ENCODE results near the gene PPP1R3F.

PPP1R3F gene, protein sequence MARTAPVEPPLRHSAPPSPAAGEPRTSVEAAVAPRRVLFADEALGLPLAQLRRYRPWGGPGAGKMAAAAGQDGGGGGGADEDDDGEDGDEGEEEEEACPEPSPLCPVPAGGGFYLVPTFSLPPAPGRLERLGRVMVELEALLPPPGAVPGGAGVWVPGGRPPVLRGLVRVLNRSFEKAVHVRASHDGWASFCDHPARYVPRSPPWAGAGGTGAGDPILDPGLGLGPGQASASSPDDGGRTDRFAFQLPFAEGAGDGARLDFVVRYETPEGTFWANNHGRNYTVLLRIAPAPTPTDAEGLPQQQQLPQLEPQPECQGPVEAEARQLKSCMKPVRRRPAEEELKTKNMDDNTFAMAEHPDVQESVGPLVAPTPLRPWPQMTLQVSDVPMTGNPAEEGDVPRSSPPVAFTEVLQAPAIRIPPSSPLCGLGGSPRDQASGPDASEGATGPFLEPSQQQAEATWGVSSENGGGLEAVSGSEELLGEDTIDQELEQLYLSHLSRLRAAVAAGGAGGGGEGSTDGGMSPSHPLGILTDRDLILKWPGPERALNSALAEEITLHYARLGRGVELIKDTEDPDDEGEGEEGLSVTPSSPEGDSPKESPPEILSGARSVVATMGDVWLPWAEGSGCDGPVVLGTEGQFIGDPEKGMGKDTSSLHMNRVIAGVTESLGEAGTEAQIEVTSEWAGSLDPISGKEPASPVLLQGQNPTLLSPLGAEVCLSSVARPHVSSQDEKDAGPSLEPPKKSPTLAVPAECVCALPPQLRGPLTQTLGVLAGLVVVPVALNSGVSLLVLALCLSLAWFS

DNA sequence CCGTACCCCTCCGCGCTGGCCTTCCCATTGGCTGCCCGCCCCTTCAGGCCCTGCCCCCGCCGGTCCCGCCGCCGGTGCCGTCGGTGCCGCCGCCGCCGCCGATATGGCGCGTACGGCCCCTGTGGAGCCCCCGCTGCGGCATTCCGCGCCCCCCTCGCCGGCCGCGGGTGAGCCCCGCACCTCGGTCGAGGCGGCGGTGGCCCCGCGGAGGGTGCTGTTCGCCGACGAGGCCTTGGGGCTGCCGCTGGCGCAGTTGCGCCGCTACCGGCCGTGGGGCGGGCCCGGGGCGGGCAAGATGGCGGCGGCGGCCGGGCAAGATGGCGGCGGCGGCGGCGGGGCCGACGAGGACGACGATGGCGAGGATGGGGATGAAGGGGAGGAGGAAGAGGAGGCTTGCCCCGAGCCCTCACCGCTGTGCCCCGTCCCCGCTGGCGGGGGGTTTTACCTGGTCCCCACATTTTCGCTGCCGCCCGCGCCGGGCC, at the start of gene PPP1R3F:
PPP1R3F (plus strand) TSS at position 27 of the 482 bp plus-strand sequence; CDS start at position 104, 77 bp downstream.
- TF ChIP-seq GATA2 (IDR thresholded peaks at IDR 0.05; ENCODE audit: low read depth, low read length) (no peak), GATA3 (IDR thresholded peaks at IDR 0.05; ENCODE audit: low read depth, low read length) (no peak)

DNA sequence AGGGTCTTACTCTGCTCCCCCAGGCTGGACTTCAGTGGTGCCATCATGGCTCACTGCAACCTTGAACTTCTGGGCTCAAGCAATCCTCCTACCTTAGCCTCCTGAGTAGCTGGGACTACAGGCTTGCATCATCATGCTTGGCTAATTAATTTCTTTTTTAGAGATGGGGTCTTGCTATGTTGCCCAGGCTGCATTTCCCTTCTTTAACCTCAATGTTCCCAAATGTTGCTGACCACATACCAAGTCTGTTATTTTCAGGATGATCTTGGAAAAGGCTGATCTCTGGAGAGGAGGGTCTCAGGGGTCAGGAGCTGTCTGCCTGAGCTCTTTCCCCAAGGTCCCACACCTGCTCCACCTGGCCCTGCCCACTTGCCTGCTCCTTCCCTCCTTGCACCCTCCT, 49.5 kb upstream of the PPP1R3F start:
- no peak for TF ChIP-seq GATA2 (IDR thresholded peaks at IDR 0.05; ENCODE audit: low read depth, low read length)
- no peak for TF ChIP-seq GATA3 (IDR thresholded peaks at IDR 0.05; ENCODE audit: low read depth, low read length)

GRCh38 chrX:49221868-49222267, 47.7 kb upstream of the PPP1R3F start:
- TF ChIP-seq GATA2 (IDR thresholded peaks at IDR 0.05; ENCODE audit: low read depth, low read length) (no peak), GATA3 (IDR thresholded peaks at IDR 0.05; ENCODE audit: low read depth, low read length) (no peak)

DNA sequence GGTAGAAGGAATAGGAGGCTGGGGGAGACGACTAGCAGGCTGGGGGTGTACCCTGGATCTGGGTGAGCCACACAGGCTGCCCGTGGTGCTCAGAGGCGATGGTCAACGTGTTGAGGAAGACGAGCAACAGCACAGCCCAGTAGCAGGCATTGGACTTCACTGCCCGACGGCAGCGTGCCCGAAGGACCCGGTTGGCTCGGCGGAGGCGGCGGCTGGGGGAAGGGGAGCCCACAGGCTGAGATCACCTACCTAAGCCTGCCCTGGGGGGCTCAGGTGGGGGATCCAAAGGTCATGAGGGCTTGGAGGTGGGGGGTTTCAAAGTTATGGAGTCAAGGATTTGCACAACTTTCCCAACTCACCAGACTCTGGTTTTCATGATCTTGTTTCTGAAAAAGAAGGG, 43.7 kb upstream of the PPP1R3F start:
- no peak for TF ChIP-seq GATA3 (IDR thresholded peaks at IDR 0.05; ENCODE audit: low read depth, low read length)
- TF ChIP-seq GATA2 (IDR thresholded peaks at IDR 0.05; ENCODE audit: low read depth, low read length), result no peak

DNA sequence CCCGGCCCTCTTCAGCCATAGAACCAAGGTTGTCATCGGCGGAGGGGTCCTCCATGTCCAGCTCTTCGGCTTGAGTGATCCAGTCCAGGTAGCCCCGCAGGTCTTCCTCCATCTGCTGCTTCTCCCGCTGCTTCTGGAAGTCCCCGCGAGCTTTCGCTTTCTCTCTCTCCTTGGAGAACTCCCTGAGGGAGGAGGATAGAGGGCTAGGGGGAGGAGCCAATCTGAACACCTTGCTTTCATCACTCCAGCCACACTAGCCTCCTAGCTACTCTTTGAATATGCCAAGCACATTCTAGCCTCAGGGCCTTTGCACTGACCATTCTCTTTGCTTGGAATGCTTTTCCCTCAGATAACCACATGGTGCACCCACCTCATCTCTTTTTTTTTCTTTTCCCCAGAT, 42.6 kb upstream of the PPP1R3F start:
- no peak for TF ChIP-seq GATA3 (IDR thresholded peaks at IDR 0.05; ENCODE audit: low read depth, low read length)
- TF ChIP-seq GATA2 (IDR thresholded peaks at IDR 0.05; ENCODE audit: low read depth, low read length), result no peak

DNA sequence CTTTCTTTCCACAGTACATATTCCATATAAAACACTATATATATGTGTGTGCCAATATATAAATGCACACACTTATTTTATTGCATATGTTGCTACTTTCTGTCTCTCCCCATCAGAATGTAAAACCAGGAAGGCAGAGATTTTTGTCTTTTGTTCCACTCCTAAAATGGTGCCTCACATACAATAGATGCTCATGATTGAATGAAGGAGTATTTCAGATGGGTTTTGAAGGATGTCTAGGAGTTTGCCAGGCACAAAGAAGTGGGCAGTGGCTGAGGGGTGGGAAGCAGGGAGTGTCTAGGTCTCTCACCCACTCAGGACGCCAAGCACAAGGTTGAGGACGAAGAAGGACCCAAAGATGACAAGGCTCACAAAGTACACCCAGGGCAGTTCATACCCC, 41.9 kb upstream of the PPP1R3F start:
- TF ChIP-seq GATA3 (IDR thresholded peaks at IDR 0.05; ENCODE audit: low read depth, low read length) (no peak), GATA2 (IDR thresholded peaks at IDR 0.05; ENCODE audit: low read depth, low read length) (no peak)

DNA sequence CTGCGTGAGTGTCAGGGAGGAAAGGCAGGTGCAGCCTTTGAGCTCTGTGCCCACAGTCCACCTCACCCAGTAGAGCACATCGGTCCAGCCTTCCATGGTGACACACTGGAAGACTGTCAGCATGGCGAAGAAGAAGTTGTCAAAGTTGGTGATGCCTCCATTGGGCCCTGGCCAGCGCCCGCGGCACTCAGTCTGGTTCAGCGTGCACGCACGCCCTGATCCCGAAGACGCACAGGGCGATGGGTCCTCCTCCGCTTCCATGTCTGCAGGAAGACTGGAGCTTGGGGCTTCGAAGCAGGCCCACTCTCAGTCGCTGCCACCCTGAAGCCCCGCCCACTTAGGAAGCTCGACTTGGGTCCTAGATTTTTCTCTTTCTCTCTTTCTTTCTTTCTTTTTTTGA, 41.4 kb upstream of the PPP1R3F start:
- TF ChIP-seq GATA2 (IDR thresholded peaks at IDR 0.05; ENCODE audit: low read depth, low read length) (no peak), GATA3 (IDR thresholded peaks at IDR 0.05; ENCODE audit: low read depth, low read length) (no peak)

- TF ChIP-seq GATA3 (IDR thresholded peaks at IDR 0.05; ENCODE audit: low read depth, low read length) (no peak), GATA2 (IDR thresholded peaks at IDR 0.05; ENCODE audit: low read depth, low read length) (no peak)
Measured at GRCh38 chrX:49230500-49231232, 38.9 kb upstream of the PPP1R3F start.

- no peak for TF ChIP-seq GATA3 (IDR thresholded peaks at IDR 0.05; ENCODE audit: low read depth, low read length)
- TF ChIP-seq GATA2 (IDR thresholded peaks at IDR 0.05; ENCODE audit: low read depth, low read length), result no peak
Measured at GRCh38 chrX:49231333-49232000, 38.1 kb upstream of the PPP1R3F start.

- no peak for TF ChIP-seq GATA2 (IDR thresholded peaks at IDR 0.05; ENCODE audit: low read depth, low read length)
Measured at GRCh38 chrX:49232525-49232924, 37.1 kb upstream of the PPP1R3F start.

DNA sequence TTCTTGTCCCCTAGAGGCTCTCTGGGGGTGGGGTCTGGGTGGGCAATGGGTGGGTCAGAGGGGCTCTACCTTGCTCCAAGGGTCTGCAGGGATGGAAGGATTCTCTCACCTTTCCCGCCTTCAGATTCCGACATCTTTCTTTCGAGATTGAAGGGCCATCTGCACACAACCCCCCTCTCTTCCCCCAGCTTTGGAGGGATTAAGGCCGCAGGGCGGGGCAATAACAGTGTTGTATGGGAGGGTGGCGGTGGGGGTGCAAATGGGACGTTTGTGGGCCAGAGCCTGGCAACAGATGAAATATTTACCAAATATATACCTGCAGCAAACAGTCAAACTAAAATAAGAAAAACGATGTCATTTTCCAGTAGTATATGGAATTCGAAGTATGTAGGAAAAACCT, 36.4 kb upstream of the PPP1R3F start, which contains the start of gene CACNA1F:
CACNA1F (minus strand) TSS at position 165 of the 400 bp plus-strand sequence; CDS start at position 134, 31 bp downstream.
- TF ChIP-seq GATA2 (IDR thresholded peaks at IDR 0.05; ENCODE audit: low read depth, low read length), result no peak
- no peak for TF ChIP-seq GATA3 (IDR thresholded peaks at IDR 0.05; ENCODE audit: low read depth, low read length)

DNA sequence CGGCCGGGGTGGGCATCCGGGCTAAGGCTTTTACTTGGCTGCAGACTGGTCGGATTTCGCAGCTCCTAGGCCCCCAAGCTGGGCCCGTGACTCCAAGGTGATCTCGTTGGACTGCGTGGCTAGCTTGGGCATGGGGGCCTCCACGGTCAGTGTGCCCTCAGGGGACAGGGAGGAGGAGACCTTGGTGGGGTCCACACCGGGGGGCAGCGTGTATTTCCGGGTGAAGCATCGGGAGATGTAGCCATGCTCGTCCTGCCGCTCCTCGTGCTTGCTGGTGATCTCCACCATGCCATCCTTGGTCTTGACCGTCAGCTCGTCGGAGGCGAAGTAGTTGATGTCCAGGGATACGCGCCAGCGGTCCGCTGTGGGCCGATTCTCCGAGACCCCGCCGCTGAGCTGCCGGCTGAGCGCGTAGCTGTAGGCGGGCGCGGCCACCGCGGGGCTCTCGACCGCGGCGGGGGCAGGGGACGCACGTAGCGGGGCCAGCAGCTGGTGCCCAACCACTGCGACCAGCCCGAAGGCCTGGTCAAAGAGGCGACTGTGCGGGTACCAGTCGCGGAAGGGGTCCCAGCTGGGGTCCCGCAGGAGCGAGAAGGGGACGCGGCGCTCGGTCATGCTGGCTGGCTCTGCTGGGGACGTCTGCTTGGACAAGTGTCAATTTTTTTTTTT, 35.6 kb upstream of the PPP1R3F start:
- no peak for TF ChIP-seq GATA2 (IDR thresholded peaks at IDR 0.05; ENCODE audit: low read depth, low read length)
- TF ChIP-seq GATA3 (IDR thresholded peaks at IDR 0.05; ENCODE audit: low read depth, low read length), result no peak

GRCh38 chrX:49237060-49237459, 32.5 kb upstream of the PPP1R3F start:
- no peak for TF ChIP-seq GATA2 (IDR thresholded peaks at IDR 0.05; ENCODE audit: low read depth, low read length)
- TF ChIP-seq GATA3 (IDR thresholded peaks at IDR 0.05; ENCODE audit: low read depth, low read length), result no peak

All from SH-SY5Y (cell line).